Small intestine (tissue), 7 donors: ENCODE measurements around the gene IL12B. TPM values are rescaled to one million over a fixed set of nuclear protein-coding genes. Genes with fewer than 3 reads are reported as not detected.
A peak's percentile ranks its signal among the peaks of the same experiment; 100 is the strongest.
"Not testable (repeated sequence)": the region's sequence is repeated elsewhere in the genome, so short reads cannot be mapped to it uniquely, and the experiment has no call there.

Experiments used
- DNase-seq, 2 donors: peaks; one replicate each; pipeline versions ENCODE4 v3.0.0 to v3.0.0-alpha.2; 2013
- FAIRE-seq: peaks from 2 replicates; lab custom pipeline; 2012; peaks lifted over from hg19 to GRCh38; lab: Jason Lieb, UNC
- H3K27ac ChIP-seq, 3 donors: one replicate each; pipeline ENCODE4 v1.5.1; 2013; ENCODE audit warnings: low read length in 2 of 3, mild to moderate bottlenecking in 2 of 3, control low read depth in 1 of 3, inconsistent platforms in 1 of 3, low read depth in 1 of 3, moderate library complexity in 1 of 3
- H3K27me3 ChIP-seq, 3 donors: one replicate each; pipeline ENCODE4 v1.6.1; 2013; ENCODE audit warnings: low read length in 3 of 3, inconsistent platforms in 1 of 3; ENCODE audit not compliant: control insufficient read depth in 3 of 3, insufficient read depth in 3 of 3
- H3K36me3 ChIP-seq, 3 donors: one replicate each; pipeline ENCODE4 v1.6.1; 2013; ENCODE audit warnings: low read length in 3 of 3, inconsistent platforms in 1 of 3, low read depth in 1 of 3, mild to moderate bottlenecking in 1 of 3, moderate library complexity in 1 of 3; ENCODE audit not compliant: control insufficient read depth in 3 of 3, insufficient read depth in 2 of 3
- H3K4me1 ChIP-seq, 3 donors: one replicate each; pipeline ENCODE4 v1.6.1; 2013; ENCODE audit warnings: low read length in 2 of 3, inconsistent platforms in 1 of 3, low read depth in 1 of 3, mild to moderate bottlenecking in 1 of 3, moderate library complexity in 1 of 3; ENCODE audit not compliant: control insufficient read depth in 3 of 3, insufficient read depth in 2 of 3
- H3K4me3 ChIP-seq, 3 donors: one replicate each; pipeline ENCODE4 v1.5.1; 2013; ENCODE audit warnings: low read length in 3 of 3, control low read depth in 1 of 3, inconsistent platforms in 1 of 3, low read depth in 1 of 3, mild to moderate bottlenecking in 1 of 3, moderate library complexity in 1 of 3
- H3K9me3 ChIP-seq, 2 donors: one replicate each; pipeline ENCODE4 v1.6.1; 2013; ENCODE audit warnings: low read depth in 1 of 2, low read length in 1 of 2; ENCODE audit not compliant: control insufficient read depth in 2 of 2, insufficient read depth in 1 of 2
- WGBS, 3 donors: extraction: QIAGEN DNeasy Blood & Tissue Kit; methylation state at CpG; one replicate each; pipeline ENCODE4 v1.1.7; 2013; 5-methylcytosine and 5-hydroxymethylcytosine counted together
- polyA plus RNA-seq, 4 donors: library from polyadenylated mRNA; stranded (reverse) in 3 of 4; unstranded in 1 of 4; fragments of 200-250 nt in 3 of 4; fragments of 120-200 nt in 1 of 4; gene quantifications; one replicate each; pipeline versions ENCODE4 v1.2.1 to v1.2.3, GENCODE V29; 2013
- donor health status: healthy with polysubstance abuse.
- donor health status: control.
- donor health status: control.
- donor health status: Bipolar disorder and iron deficiency.
- donor health status: healthy.

The IL12B gene
- polyA plus RNA-seq, 4 donors: 0.07 TPM; not detected in 3

- no peaks in the 10 kb centered on the region for H3K36me3 ChIP-seq
- 92 to 94% (median 94%) methylated on average over 5 of the region's 5 CpGs for WGBS, 3 donors
- no peaks in the 10 kb centered on the region for H3K27me3 ChIP-seq
- no peaks in the 10 kb centered on the region for H3K4me1 ChIP-seq
- no peak for FAIRE-seq
- peaks cover 0 to 9% of the 10 kb centered on the region in 2 donors for H3K9me3 ChIP-seq
- no peak for DNase-seq
- no peak overlapping the region for H3K4me3 ChIP-seq
- H3K27ac ChIP-seq: no peak overlapping the region
Observed at GRCh38 chr5:159294921-159295320, 35.4 kb downstream of the IL12B start.

- 72 to 85% (median 76%) methylated on average over 4 of the region's 4 CpGs for WGBS, 3 donors
- FAIRE-seq: no peak
- no peak for DNase-seq
- Histone ChIP-seq H3K27me3 (no peaks in the 10 kb centered on the region), H3K4me3 (no peak overlapping the region), H3K36me3 (no peaks in the 10 kb centered on the region), H3K27ac (no peak overlapping the region), H3K9me3 (no peaks in the 10 kb centered on the region), H3K4me1 (no peaks in the 10 kb centered on the region)
Observed at GRCh38 chr5:159290741-159291140, 39.5 kb downstream of the IL12B start.

GRCh38 chr5:159286420-159287035 lies 43.8 kb downstream of the IL12B start:
- Histone ChIP-seq H3K4me1 (no peaks in the 10 kb centered on the region), H3K36me3 (no peaks in the 10 kb centered on the region), H3K27me3 (no peaks in the 10 kb centered on the region), H3K27ac (no peak overlapping the region), H3K4me3 (no peak overlapping the region), H3K9me3 (no peaks in the 10 kb centered on the region)
- FAIRE-seq: no peak
- WGBS, 3 donors: 58 to 67% (median 65%) methylated on average over 8 of the region's 8 CpGs
- peak; percentile 8 to 26 for DNase-seq

GRCh38 chr5:159274676-159275075 lies 55.6 kb downstream of the IL12B start:
- Histone ChIP-seq H3K4me3 (no peak overlapping the region), H3K27ac (no peak overlapping the region), H3K9me3 (no peaks in the 10 kb centered on the region), H3K36me3 (peaks cover 0 to 15% (median 6%) of the 10 kb centered on the region in 3 donors), H3K27me3 (no peaks in the 10 kb centered on the region), H3K4me1 (no peaks in the 10 kb centered on the region)
- no peak for FAIRE-seq
- no peak for DNase-seq

- H3K27me3 ChIP-seq: no peaks in the 10 kb centered on the region
- H3K4me1 ChIP-seq: no peaks in the 10 kb centered on the region
- no peaks in the 10 kb centered on the region for H3K9me3 ChIP-seq
- H3K36me3 ChIP-seq: peaks cover 0 to 15% (median 4%) of the 10 kb centered on the region in 3 donors
- H3K4me3 ChIP-seq: no peak overlapping the region
- FAIRE-seq (no peak), DNase-seq (no peak)
- H3K27ac ChIP-seq: no peak overlapping the region
Observed at GRCh38 chr5:159273923-159274322, 56.4 kb downstream of the IL12B start.

- Histone ChIP-seq H3K36me3 (peaks cover 0 to 11% (median 6%) of the 10 kb centered on the region in 3 donors), H3K27me3 (no peaks in the 10 kb centered on the region), H3K4me3 (no peak overlapping the region), H3K9me3 (peaks cover 0 to 8% of the 10 kb centered on the region in 2 donors), H3K27ac (no peak overlapping the region), H3K4me1 (no peaks in the 10 kb centered on the region)
- DNase-seq (no peak), FAIRE-seq (no peak)
- WGBS, 3 donors: 72 to 82% (median 73%) methylated on average over 2 of the region's 2 CpGs
Observed at GRCh38 chr5:159269723-159270122, 60.6 kb downstream of the IL12B start.

- not testable (repeated sequence) for H3K4me3 ChIP-seq, DNase-seq, H3K27me3 ChIP-seq, H3K4me1 ChIP-seq, H3K27ac ChIP-seq, FAIRE-seq, H3K36me3 ChIP-seq, H3K9me3 ChIP-seq
- WGBS, 3 donors: 96 to 100% (median 98%) methylated on average over 2 of the region's 2 CpGs
Observed at GRCh38 chr5:159266764-159267163, 63.5 kb downstream of the IL12B start.
